ENCODE results near the gene SOST.

The SOST gene

GRCh38 chr17:43710101-43710500 is 48.5 kb downstream of the SOST start:
- no peak for TF ChIP-seq CTCF (IDR thresholded peaks at IDR 0.05; ENCODE audit: low read depth, low read length)
- no peak for DNase-seq (ENCODE audit: low read depth, low spot score)
- H3K4me3 ChIP-seq (ENCODE audit: low read depth, low read length) = no peak overlapping the region
- in situ Hi-C loops (cut with HindIII; ENCODE audit: low sequenced_read_pairs) = no loop called here

GRCh38 chr17:43709210-43709609 is 49.4 kb downstream of the SOST start:
- DNase-seq (ENCODE audit: low read depth, low spot score) = no peak
- in situ Hi-C loops (cut with HindIII; ENCODE audit: low sequenced_read_pairs) = no loop called here
- TF ChIP-seq CTCF (IDR thresholded peaks at IDR 0.05; ENCODE audit: low read depth, low read length) = no peak
- no peak overlapping the region for H3K4me3 ChIP-seq (ENCODE audit: low read depth, low read length)

GRCh38 chr17:43707184-43707583 is 51.4 kb downstream of the SOST start:
- H3K4me3 ChIP-seq (ENCODE audit: low read depth, low read length) = no peak overlapping the region
- TF ChIP-seq CTCF (IDR thresholded peaks at IDR 0.05; ENCODE audit: low read depth, low read length) = no peak
- in situ Hi-C loops (cut with HindIII; ENCODE audit: low sequenced_read_pairs) = no loop called here
- no peak for DNase-seq (ENCODE audit: low read depth, low spot score)

GRCh38 chr17:43706235-43706634 is 52.4 kb downstream of the SOST start:
- H3K4me3 ChIP-seq (ENCODE audit: low read depth, low read length) = no peak overlapping the region
- DNase-seq (ENCODE audit: low read depth, low spot score) = no peak
- TF ChIP-seq CTCF (IDR thresholded peaks at IDR 0.05; ENCODE audit: low read depth, low read length) = no peak
- in situ Hi-C loops (cut with HindIII; ENCODE audit: low sequenced_read_pairs) = no loop called here

All from astrocyte of the spinal cord (primary cell).